HG03025 (cell line): ENCODE measurements around the gene PNRC1.
"Not testable (repeated sequence)": the region's sequence is repeated elsewhere in the genome, so short reads cannot be mapped to it uniquely, and the experiment has no call there.

ENCODE experiments used
- ATAC-seq: cut with Tn5 transposase; IDR thresholded peaks from one replicate; pipeline ENCODE4 v1.9.1; 2021; ENCODE audit warnings: mild to moderate bottlenecking, moderate library complexity; ENCODE audit not compliant: unreplicated experiment, low FRiP score

Gene PNRC1

DNA sequence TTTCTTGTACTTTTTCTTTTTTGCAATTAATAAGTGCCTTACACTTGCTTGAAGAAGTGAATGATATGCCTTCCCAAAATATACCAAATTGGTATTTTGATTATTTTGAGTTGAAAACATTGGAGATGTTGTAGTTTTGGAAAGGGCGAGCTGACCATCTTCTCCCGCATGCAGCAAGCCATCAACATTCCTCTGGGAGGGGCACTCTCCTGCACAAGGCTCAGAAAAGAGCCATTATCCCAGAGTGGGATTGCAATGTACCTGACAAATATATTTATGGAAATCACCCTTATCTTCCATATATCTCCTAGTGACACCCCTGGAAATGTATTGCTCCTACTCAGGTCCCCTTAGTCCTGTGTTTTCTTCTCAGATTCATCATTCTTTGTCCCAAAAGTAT is 22.8 kb upstream of the PNRC1 start:
- ATAC-seq = no peak

DNA sequence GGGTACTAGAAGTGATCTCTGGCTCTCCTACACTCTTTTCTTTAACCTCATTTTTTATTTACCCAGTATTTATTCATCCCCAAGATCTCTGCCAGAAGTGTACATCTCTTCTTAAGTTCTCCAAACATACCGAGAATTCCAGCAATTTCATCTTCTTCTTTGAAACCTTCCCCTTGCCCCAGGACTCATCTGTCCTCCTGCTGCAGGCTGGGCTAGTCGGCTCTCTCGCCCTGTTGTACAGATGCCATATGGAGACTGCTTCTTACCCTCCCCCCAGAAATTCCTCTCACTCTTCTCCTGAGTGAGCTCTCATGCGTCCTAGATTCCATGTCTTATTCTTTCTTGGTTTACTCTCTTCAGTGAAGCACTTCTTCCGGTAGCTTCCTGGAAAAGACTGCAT is 21.9 kb upstream of the PNRC1 start:
- no peak for ATAC-seq

- no peak for ATAC-seq
Observed at GRCh38 chr6:89059227-89059626, 21.3 kb upstream of the PNRC1 start.

- ATAC-seq = no peak
Observed at GRCh38 chr6:89063881-89064280, 16.7 kb upstream of the PNRC1 start.

- not testable (repeated sequence) for ATAC-seq
Observed at GRCh38 chr6:89064931-89065330, 15.6 kb upstream of the PNRC1 start.

- not testable (repeated sequence) for ATAC-seq
Observed at GRCh38 chr6:89066121-89066520, 14.4 kb upstream of the PNRC1 start.

DNA sequence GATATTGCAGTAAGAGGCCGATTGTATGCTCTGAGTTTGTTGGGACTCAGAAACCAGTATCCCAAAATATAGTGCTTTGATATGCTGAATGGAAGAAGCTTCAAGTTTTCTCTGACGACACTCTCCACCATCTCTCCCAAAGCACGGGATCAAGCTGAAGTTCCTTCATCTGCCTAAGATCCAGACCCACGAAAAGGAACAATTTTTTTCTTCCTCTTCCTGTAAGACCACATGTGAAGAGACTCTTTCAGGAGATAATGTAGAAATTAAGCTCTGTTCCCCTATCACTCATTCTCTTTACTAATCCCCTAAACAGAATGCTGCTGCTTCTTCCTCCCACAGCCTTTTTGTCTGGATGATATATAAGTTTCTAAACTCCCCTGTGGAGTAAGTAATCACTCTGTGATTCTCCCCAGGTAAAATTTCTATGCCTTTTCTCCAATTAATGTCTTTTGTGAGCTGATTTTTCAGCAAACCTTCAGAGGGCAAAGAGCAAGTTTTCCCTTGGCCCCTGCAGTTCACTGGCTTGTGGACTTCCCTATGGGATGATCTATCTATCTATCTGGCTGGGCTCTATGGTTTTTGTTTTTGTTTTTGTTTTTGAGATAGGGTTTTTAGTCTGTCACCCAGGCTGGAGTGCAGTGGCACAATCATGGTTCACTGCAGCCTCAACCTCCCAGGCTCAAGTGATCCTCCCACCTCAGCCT is 13.5 kb upstream of the PNRC1 start:
- no peak for ATAC-seq

GRCh38 chr6:89067796-89068195 is 12.8 kb upstream of the PNRC1 start:
- no peak for ATAC-seq

DNA sequence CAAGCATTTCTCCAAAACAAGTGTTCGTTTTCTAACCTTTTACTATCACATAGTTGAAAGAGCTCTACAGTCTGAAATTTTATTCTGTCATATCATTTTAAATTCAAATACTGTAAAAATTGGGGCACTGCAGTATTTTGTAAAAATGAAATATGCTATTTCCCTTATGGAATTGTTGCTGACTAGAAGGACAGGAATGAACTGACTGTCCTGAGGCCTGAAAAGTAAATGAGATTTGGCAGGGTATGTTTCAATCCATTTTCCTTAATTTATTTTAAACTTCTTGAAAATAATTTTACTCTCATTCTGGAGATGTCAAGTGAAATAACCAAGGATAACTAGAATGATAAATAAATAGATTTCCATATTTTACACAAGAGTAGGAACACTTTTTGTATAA is 11.9 kb upstream of the PNRC1 start:
- no peak for ATAC-seq

DNA sequence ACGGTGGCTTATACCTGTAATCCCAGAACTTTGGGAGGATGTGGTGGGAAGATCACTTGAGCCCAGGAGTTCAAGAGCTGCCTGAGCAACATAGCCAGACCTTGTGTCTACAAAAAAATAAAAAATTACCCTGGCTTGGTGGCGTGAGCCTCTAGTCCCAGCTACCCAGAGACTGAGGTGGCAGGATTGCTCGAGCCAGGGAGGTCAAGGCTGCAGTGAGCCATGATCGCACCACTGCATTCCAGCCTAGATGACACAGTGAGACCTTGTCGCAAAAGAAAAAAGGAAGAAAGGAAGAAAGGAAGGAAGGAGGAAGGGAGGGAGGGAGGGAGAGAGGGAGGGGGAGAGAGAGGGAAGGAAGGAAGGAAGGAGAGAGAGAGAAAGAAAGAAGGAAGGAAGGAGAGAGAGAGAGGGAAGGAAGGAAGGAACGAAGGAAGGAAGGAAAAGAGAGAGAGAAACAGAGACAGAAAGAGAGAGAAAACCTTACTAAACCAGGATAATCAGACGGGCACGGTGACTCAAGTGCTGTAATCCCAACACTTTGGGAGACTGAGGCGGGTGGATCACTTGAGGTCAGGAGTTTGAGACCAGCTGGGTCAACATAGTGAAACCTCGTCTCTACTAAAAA is 10.9 kb upstream of the PNRC1 start:
- ATAC-seq = no peak

DNA sequence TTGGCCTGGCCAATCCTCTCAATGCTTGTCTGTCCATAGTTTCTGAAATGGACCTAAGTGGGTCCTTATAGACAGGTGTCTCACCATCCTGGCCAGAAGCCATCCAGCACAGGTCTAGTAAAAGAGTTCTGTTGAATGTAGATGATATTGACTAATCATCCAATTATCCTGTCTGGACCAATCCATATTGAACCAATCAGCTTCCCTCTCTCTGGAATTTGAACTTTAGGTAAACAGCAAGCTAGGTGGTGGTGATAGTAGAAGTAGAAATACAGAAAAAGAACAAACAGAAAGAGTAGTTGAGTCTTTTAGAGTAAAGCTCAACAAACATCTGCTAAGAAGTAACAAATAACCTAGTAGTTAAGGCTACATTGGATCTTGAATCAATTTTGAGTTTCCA is 9.5 kb upstream of the PNRC1 start:
- no peak for ATAC-seq

- ATAC-seq = no peak
Observed at GRCh38 chr6:89073014-89073620, 7.4 kb upstream of the PNRC1 start.

DNA sequence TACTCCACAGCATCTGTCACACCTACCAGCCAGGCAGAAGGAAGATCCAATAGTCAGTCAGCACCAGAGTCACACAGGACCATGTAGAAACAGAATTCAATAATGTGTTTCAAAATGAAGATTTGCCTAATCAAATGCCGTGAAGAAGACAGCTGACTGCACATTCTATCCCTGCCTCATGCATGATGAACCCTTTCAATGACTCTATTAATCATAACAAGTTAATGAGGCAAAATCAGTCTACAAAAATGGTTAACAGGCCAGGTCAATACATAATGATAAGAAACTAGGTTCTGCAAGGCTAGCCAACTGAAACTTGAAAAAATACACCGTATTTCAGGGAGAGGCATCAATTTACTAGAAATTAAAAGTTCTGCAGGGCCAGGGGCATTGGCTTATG is 6.7 kb upstream of the PNRC1 start:
- no peak for ATAC-seq

- ATAC-seq = no peak
Observed at GRCh38 chr6:89079511-89080234, 878 bp upstream of the PNRC1 start.

DNA sequence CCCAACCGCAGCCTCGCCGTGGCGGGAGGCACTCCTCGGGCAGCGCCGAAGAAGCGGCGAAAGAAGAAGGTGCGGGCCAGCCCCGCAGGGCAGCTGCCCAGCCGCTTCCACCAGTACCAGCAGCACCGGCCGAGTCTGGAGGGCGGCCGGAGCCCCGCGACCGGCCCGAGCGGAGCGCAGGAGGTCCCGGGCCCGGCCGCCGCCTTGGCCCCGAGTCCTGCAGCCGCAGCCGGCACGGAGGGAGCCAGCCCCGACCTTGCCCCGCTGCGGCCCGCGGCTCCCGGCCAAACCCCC is 525 bp downstream of the PNRC1 start:
- peak; percentile 12 for ATAC-seq

DNA sequence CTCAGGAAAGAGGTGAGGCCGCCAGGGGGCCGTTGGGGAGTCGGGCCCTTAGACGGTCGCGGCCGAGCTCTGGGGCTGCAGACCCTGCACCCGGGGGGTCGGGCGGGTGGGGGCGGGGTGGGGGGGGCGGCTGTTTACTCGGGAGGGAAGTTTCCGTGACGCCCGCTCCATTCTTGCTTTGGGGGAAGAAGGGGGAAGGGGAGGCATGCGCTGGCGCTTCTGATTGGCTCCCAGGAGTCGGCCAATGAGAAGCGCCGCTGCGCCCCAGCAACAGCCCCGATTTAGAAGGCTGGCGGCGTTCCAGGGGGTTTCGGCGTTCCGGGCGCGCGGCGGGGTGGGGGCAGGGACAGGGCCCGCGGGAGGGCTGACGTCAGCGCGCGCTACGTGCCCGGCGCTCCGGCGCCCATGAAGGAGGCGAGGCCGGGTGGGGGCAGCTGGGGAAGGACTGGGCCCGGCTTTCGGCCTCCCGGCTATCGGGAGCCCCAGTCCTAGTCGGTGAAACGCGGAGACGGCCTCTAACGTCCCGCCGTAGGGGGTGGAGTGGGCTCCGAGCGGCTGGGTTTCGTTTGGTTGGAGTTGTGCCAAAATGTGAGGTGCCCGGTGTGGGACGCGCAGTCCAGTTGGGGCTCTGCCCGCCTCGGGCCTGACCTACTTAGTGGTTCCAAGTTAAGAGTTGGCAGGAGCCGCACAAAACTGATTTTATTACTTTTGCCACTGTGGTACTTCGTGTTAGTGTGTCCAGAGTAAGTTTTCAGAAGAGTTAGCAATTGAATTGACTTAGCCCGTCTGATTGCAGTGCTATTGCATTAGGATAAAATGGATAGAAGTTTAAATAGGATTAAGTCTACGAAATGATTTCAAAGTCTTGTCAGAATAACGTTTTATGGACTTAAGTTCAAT is 1.1 kb downstream of the PNRC1 start:
- ATAC-seq = peak; percentile 57

DNA sequence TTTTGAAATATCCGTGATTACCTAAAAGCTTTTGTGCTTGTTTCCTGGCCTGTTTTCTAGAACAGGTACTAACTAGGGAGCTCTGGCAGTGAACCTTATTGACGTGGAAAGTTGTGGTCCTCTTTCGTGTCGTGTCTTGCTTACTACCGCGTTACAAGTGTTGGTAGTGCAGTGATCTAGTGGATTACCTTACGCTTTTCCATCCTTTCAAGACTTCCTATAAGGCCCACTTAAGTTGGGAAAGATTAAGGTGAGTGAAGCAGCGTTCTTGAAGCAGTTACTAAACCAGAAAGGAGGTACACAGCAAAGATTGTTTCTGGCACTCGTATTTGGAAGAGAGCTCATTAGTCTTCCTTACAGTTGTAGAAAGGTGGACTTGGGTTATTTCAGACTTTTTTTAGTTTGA is 1.9 kb downstream of the PNRC1 start:
- ATAC-seq = no peak

DNA sequence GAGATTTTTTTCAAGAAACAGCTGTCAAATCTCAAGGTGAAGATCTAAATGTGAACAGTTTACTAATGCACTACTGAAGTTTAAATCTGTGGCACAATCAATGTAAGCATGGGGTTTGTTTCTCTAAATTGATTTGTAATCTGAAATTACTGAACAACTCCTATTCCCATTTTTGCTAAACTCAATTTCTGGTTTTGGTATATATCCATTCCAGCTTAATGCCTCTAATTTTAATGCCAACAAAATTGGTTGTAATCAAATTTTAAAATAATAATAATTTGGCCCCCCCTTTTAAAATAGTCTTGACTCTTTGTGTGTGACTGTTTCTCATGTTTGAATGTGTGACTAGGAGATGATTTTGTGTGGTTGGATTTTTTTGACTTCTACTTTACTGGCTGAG is 4.0 kb downstream of the PNRC1 start:
- ATAC-seq = no peak

- no peak for ATAC-seq
Observed at GRCh38 chr6:89084954-89085353, 4.4 kb downstream of the PNRC1 start.

DNA sequence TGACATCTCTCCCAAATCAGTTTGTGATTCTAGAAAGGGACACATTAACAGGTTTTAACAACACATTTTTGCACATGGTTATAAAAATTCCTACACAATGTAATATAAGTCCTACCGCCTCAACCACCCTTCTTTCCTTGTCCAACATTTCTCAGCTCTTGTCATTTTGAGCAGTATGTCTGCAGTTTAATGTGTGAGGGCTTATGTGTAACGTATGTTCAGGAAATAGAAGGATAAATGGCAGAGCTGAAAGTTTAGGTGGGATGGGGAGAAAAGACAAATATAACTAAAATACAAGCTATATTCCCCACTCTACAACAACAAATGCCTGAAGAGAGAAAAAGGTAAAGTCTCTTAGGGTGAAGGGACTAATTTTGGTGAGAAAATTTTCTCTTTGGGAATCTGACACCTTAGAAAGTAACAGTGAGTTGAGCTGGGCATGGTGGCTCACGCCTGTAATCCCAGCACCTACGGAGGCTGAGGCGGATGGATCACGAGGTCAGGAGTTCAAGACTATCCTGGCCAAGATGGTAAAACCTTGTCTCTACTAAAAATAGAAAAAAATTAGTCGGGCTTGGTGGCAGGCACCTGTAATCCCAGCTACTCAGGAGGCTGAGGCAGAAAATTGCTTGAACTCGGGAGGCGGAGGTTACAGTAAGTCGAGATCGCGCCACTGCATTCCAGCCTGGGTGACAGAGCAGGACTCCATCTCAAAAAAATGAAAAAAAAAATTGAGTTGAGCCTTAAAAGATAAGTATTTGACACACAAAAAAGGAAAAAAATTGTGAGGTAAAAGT is 5.1 kb downstream of the PNRC1 start:
- no peak for ATAC-seq
